RWPE1 (cell line): ENCODE data around the gene CCN6.

Source experiments
- CTCF ChIA-PET: fragments of 350-600 bp; sonication (Branson Sonifier 250); formaldehyde crosslinking; extraction: SDS; loops from one replicate; lab custom pipeline; 2021; lab: Yijun Ruan, JAX
- POLR2A ChIA-PET: fragments of 400-600 bp; formaldehyde crosslinking; extraction: SDS; loops from one replicate; lab custom pipeline; 2020; ENCODE audit warnings: antibody characterized with exemption; ENCODE audit not compliant: low non-redundant PET; lab: Yijun Ruan, JAX
- DNase-seq: peaks from one replicate; pipeline ENCODE4 v3.0.0; 2012; ENCODE audit warnings: low spot score
- H3K27ac ChIP-seq: fragments of 450-650 bp; 2 replicates; pipeline ENCODE4 v1.5.1; 2017
- TF ChIP-seq, protein P1 (sequence below): fragments of 450-650 bp; conservative IDR thresholded peaks from 2 replicates; pipeline ENCODE4 v1.5.1; 2017; ENCODE audit warnings: low read depth, mild to moderate bottlenecking

The CCN6 gene

DNA sequence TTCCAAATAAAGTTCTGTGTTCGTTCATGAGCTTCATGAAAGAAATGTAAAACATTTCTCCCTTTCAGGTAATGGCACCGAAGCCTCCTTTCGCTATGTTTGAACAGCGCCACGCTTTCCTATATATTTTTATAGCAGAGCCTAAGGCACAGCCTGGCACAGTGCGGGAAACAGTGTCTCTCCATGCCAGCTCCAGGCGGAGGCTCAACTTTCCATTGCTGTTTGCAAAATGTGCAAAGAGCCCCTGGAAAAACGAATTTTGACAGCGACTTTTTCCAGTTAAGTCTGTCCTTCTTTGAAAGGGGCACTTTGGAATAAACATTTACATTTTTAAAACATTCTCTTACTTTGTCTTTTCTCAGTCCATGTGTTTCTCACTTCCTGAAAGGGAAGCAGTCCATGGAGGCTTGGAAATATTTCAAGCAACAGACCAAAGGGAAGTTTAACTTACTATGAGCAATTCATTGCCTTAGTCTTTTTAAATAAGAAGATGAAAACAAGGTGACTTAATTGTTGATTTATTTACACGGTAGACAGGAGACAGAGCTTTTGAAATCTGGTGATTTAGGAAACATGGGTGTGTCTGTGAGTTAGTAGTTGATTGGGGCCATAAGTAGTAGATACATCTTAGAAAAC lies 769 bp downstream of the CCN6 start:
- no peak overlapping the region for H3K27ac ChIP-seq
- POLR2A ChIA-PET: no interaction called here

DNA sequence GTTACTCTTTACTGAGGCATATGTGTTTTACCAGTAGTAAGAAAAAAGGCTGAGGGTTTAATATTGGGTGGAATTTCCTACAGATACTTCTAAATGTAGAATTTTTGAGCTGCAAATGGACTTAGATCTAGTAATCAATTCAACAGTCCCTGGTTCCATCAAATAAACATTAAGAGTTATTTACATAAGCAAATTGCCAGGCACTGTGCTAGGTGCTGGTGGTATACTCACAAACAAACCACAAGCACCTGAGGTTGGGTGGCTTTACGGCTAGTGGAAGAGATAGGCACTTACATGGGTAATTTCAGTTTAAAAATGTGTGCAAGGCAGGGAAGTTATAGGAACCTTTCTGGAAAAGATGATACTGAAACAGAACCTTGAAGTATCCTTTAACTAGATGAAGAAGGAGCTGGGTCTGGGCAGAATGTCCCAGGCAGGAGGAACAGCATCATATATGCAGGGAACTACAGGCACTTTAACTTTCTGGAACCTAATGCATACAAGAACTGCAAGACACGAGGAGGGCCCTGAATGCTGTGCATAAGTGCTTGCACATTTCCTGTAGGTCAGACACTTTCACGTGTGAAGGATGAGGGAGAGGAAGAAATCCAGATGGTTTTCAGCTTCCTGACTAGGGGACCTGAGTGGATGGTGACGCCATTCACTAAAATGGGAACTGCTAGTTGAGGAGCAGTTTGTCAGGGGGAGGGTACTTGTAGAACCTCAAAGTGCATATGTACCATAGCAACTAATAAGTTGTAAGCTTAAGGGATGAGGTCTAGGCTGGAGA lies 4.5 kb downstream of the CCN6 start:
- CTCF ChIA-PET: no interaction called here
- DNase-seq: no peak

More for the DNA sequence above, 769 bp downstream of the CCN6 start:
- TF ChIP-seq, protein P1, sequence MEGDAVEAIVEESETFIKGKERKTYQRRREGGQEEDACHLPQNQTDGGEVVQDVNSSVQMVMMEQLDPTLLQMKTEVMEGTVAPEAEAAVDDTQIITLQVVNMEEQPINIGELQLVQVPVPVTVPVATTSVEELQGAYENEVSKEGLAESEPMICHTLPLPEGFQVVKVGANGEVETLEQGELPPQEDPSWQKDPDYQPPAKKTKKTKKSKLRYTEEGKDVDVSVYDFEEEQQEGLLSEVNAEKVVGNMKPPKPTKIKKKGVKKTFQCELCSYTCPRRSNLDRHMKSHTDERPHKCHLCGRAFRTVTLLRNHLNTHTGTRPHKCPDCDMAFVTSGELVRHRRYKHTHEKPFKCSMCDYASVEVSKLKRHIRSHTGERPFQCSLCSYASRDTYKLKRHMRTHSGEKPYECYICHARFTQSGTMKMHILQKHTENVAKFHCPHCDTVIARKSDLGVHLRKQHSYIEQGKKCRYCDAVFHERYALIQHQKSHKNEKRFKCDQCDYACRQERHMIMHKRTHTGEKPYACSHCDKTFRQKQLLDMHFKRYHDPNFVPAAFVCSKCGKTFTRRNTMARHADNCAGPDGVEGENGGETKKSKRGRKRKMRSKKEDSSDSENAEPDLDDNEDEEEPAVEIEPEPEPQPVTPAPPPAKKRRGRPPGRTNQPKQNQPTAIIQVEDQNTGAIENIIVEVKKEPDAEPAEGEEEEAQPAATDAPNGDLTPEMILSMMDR: no peak
- CTCF ChIA-PET: interaction anchor here (0.6 kb wide), 2 partner anchors 13 to 146 kb away, joined by 3 to 4 read pairs; no protein-coding TSS in a partner anchor
- DNase-seq: no peak

DNA sequence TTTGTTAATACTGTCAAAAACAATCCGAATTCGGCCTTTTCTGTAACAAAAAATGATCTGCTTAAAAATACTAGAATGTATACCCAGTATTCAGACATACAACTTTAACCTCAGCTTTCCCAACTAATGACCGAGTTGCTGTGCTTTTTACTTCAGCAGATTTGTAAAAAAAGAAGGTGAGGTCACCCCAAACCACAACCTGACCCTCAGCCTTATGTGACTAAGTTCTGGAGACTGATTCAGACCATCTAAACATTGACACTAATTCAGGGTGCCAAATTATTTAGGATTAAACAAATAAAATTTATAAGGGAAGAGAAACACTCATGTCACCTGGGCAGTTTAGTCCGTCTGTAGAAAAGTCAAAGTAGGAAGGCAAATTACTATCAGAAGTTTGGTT lies 7.7 kb downstream of the CCN6 start:
- TF ChIP-seq, protein P1: no peak
- H3K27ac ChIP-seq: no peak overlapping the region
- no peak for DNase-seq
- POLR2A ChIA-PET: no interaction called here
- CTCF ChIA-PET: no interaction called here

More for the DNA sequence above, 4.5 kb downstream of the CCN6 start:
- no peak overlapping the region for H3K27ac ChIP-seq
- POLR2A ChIA-PET: no interaction called here
- TF ChIP-seq, protein P1: no peak

DNA sequence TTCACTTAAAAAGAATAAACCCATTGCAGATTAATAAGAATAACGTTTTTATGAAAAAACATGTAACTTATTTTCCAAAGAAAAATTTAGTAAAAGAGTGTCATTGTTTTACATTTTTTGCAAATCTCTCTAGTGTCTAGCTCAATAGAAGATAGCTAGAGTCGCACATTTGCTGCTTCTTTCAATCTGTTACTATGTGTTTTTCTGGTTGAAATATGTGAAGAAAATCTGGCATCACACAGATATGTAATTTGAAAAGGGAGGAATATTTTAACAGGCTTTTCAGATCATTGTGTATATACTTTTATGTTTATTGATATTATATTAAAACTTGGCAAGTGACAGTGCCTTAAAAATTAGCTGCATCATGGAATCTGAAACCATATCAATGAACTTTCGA lies 9.1 kb downstream of the CCN6 start:
- CTCF ChIA-PET: no interaction called here
- TF ChIP-seq, protein P1: no peak
- no peak overlapping the region for H3K27ac ChIP-seq
- POLR2A ChIA-PET: no interaction called here
- no peak for DNase-seq

DNA sequence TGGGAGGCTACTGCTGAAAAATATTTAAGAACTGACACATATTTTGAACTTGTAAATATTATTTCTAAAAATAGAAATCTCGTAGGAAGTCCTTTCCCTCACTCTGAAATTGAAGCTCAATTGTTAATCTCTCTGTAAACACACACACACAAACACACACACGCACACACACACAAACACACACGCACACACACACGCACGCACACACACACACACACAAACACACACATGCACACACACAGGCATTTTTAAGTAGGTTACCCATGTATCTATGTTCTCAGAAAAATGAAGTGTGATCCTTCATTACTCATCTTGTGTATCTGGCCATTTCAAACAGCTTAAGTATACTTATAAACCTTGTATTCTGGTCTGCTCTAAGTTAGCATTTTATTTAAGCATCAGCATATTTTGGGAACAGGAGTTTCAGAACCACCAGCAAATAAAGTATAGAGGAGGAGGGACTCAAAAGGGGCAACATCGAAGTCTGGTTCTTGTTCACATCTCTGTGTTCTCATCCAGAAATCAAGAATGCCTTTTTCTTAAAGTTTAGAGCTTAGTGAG lies 11.6 kb downstream of the CCN6 start:
- no peak overlapping the region for H3K27ac ChIP-seq
- no peak for DNase-seq
- POLR2A ChIA-PET: no interaction called here
- CTCF ChIA-PET: interaction anchor here (0.5 to 0.7 kb wide), 2 partner anchors 407 to 465 kb away, joined by 3 to 4 read pairs; no protein-coding TSS in a partner anchor
- TF ChIP-seq, protein P1: no peak

DNA sequence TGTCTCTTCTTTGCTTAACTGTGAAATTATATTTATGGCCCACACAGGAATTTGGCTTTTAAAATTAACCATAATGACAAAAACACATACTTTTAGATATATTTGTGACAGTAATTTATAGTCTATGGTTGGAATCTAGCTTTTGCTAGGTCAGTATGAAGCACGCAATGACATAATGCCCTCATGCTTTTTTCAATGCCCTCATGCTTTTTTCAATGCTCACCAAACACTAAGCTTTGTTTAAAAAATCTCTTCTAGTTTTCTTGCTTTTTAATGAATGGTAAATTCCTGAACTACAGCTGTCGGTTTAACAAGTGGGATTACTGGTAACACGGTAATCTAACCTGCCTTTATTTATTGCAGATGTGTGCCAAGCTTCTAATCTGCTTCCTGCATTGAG lies 12.7 kb downstream of the CCN6 start:
- CTCF ChIA-PET: no interaction called here
- H3K27ac ChIP-seq: no peak overlapping the region
- DNase-seq: no peak
- TF ChIP-seq, protein P1: no peak
- POLR2A ChIA-PET: no interaction called here
